ENCODE measurements around the gene SMYD4.

Gene SMYD4

GRCh38 chr17:1729966-1730325, 99.8 kb downstream of the SMYD4 start:
- H3K27ac Mint-ChIP-seq: peak overlapping the region; percentile 43
- peaks cover 5% of the 10 kb centered on the region for H3K36me3 Mint-ChIP-seq (ENCODE audit: low read depth)
- H3K4me3 Mint-ChIP-seq: no peak overlapping the region
- no peaks in the 10 kb centered on the region for H3K9me3 Mint-ChIP-seq
- peak; percentile 10 for ATAC-seq
- peaks cover 12% of the 10 kb centered on the region for H3K4me1 Mint-ChIP-seq
- H3K27me3 Mint-ChIP-seq: no peaks in the 10 kb centered on the region
- DNase-seq: no peak
